Measurements from ENCODE around the gene ACAP2. TPM values are rescaled to one million over a fixed set of nuclear protein-coding genes. Genes with fewer than 3 reads are reported as not detected.

The ACAP2 gene
- total RNA-seq, 1 donor from 2014 or later: 59.4 TPM

DNA sequence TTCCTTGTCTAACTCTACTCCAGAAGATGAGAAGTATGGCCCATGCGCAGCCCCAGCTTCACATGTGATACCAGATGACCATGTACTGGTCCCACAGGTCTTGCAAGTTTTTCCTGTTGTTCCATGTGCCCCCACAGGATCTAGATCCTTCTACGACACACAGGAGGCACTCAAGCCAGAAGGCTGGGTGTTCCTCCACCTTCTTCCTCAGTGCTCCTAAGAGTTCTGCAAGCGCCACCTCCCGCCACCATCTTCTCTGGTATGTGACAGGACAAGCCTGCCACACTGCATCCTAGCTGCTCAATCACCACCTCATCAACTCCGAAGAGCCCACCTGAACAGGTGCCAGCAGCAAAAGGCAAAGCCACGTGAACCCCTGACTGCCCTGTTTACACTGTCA lies 214.9 kb downstream of the ACAP2 start:
- no peak overlapping the region for H3K27ac ChIP-seq
- H3K9me3 ChIP-seq: no peaks in the 10 kb centered on the region
- H3K36me3 ChIP-seq: no peaks in the 10 kb centered on the region
- peaks cover 19% of the 10 kb centered on the region for H3K4me1 ChIP-seq
- H3K27me3 ChIP-seq: no peaks in the 10 kb centered on the region
- peak; percentile 52 to 54 for DNase-seq (ENCODE audit: extremely low spot score in 2 of 2)
- TF ChIP-seq POLR2A (IDR thresholded peaks at IDR 0.05) (no peak), CTCF (IDR thresholded peaks at IDR 0.05) (no peak), POLR2AphosphoS5 (IDR thresholded peaks at IDR 0.05; ENCODE audit: insufficient read depth in 1 of 2, low read depth in 1 of 2) (no peak)
- no peak overlapping the region for H3K4me3 ChIP-seq
- intact Hi-C loops (cut with DNase I): no loop called here

GRCh38 chr3:195226900-195227447 lies 215.8 kb downstream of the ACAP2 start:
- Histone ChIP-seq H3K27me3 (no peaks in the 10 kb centered on the region), H3K27ac (no peak overlapping the region), H3K4me1 (peaks cover 22% of the 10 kb centered on the region), H3K9me3 (no peaks in the 10 kb centered on the region), H3K36me3 (no peaks in the 10 kb centered on the region), H3K4me3 (no peak overlapping the region)
- DNase-seq (ENCODE audit: extremely low spot score in 2 of 2): peak in 1 of 2 donors; percentile 67
- intact Hi-C loops (cut with DNase I): no loop called here
- TF ChIP-seq POLR2A (IDR thresholded peaks at IDR 0.05) (no peak), CTCF (IDR thresholded peaks at IDR 0.05) (no peak), POLR2AphosphoS5 (IDR thresholded peaks at IDR 0.05; ENCODE audit: insufficient read depth in 1 of 2, low read depth in 1 of 2) (no peak)

DNA sequence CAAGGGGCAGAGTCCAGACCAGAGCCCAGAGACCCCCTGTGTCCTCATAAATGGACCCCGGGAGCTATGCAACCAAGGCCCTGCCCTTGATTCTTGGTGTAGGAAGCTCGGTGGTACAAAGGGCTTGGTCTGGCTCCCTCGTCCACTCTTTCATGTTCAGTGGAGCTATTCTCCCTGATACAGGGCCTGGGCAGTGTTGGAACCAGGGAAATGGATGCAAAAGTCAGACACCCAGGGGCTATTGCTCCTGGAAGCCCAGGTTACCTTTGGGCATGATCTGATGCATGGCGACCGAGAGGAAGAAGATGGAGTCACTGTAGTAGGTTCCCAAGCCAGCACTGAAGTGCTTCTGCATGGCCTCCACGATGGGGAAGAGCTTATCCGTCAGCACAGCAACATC lies 216.4 kb downstream of the ACAP2 start:
- peaks cover 27% of the 10 kb centered on the region for H3K4me1 ChIP-seq
- no peaks in the 10 kb centered on the region for H3K36me3 ChIP-seq
- TF ChIP-seq POLR2AphosphoS5 (IDR thresholded peaks at IDR 0.05; ENCODE audit: insufficient read depth in 1 of 2, low read depth in 1 of 2) (no peak), CTCF (IDR thresholded peaks at IDR 0.05) (no peak), POLR2A (IDR thresholded peaks at IDR 0.05) (no peak)
- H3K27me3 ChIP-seq: no peaks in the 10 kb centered on the region
- no peak overlapping the region for H3K27ac ChIP-seq
- DNase-seq (ENCODE audit: extremely low spot score in 2 of 2): peak; percentile 52 to 77
- intact Hi-C loops (cut with DNase I): no loop called here
- H3K9me3 ChIP-seq: no peaks in the 10 kb centered on the region
- H3K4me3 ChIP-seq: no peak overlapping the region

DNA sequence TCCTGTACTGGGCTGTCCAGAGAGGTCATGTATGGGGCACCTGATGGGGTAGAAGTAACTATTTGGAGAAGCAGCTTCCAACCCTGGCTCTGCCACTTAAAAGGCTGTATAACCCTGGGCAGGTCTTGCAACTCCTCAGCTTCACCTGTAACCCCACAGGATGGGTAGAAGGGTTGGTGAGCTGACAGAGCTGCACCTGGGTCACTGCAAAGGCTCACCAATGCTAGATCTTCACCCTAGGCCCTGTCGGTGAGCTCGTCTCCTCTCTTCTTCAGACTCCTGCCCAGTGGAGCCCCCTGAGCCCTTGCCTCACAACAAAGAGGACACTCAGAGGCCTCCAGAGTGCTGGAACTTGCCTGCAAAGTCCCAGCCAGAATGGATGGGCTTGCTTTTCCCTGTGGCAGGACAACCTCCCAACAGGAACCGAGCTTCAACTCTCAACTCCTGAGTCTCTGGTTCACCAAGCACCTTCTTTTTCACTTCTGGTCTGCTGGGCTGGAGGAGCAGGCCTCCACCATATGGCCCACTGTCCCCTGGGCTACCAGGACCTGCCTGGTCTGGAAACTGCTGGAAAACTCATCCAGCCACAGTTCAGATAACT lies 217.7 kb downstream of the ACAP2 start:
- Histone ChIP-seq H3K4me1 (peaks cover 30% of the 10 kb centered on the region), H3K4me3 (no peak overlapping the region), H3K27ac (peak overlapping the region; percentile 64), H3K27me3 (no peaks in the 10 kb centered on the region), H3K9me3 (no peaks in the 10 kb centered on the region), H3K36me3 (no peaks in the 10 kb centered on the region)
- intact Hi-C loops (cut with DNase I): no loop called here
- peak; percentile 72 to 79 for DNase-seq (ENCODE audit: extremely low spot score in 2 of 2)
- TF ChIP-seq POLR2A (IDR thresholded peaks at IDR 0.05) (no peak), POLR2AphosphoS5 (IDR thresholded peaks at IDR 0.05; ENCODE audit: insufficient read depth in 1 of 2, low read depth in 1 of 2) (no peak), CTCF (IDR thresholded peaks at IDR 0.05) (no peak)

Small RNA genes lying within 50 kb of the gene (small RNA-seq; reads per million reads assigned to genes)
- not detected for gene RF00019

Other genes starting within 250 kb of the ACAP2 start
- 14.5 TPM for gene XXYLT1, start 171.9 kb downstream of the ACAP2 start, total RNA-seq
- 98.0 TPM for gene PPP1R2, start 100.3 kb upstream of the ACAP2 start, total RNA-seq
- gene APOD, start 140.9 kb upstream of the ACAP2 start, total RNA-seq: 549 TPM

All from vagina (tissue), 2 donors.